ENCODE data around the gene ZNF644. TPM values are rescaled to one million over a fixed set of nuclear protein-coding genes. Genes with fewer than 3 reads are reported as not detected.

The ZNF644 gene
- total RNA-seq, 1 donor from 2014 or later: 75.2 TPM

DNA sequence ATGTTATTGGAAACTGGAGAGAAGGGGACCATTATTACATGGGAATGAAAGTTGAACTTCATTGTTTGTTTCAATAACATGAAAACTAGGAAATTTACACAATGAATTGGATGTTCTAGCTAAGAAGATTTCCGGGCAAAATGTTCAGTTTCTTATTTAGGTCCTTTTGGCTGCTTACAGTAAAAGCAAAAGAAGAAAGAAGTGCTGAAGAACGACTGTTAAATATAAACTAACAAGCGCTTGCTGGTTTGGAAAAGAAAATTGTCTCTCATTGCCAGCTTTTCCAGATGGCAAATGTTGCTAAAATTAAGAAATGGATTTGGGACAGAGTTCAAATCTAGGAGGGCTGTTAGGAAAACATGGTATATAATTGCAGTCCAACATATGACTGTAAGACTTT is 139.6 kb downstream of the ZNF644 start:
- no peaks in the 10 kb centered on the region for H3K27me3 Mint-ChIP-seq
- no peak overlapping the region for H3K27ac Mint-ChIP-seq
- peaks cover 22% of the 10 kb centered on the region for H3K9me3 Mint-ChIP-seq

DNA sequence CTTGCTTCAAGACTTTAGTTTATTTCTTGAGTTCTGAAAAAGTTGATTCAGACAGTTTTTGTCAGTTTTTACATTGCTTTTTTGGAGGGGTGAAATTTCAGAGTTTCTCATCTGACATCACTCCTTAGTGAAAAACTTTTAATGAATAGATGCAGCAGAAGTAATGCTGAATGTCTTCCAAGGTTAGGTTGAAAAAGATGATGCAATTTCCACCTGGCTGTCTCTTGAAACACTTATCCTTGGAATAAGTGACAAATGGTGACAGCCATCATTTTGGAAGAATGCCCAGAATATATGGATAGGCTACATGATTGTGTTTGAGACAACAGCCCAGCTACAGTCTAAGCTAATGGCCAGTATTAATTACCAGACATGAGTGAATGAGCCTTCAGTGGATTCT is 140.8 kb downstream of the ZNF644 start:
- no peak overlapping the region for H3K4me3 Mint-ChIP-seq

More for the DNA sequence above, 139.6 kb downstream of the ZNF644 start:
- no peaks in the 10 kb centered on the region for H3K4me1 Mint-ChIP-seq (ENCODE audit: unreplicated experiment)
- H3K4me3 Mint-ChIP-seq: no peak overlapping the region
- no peak for DNase-seq (ENCODE audit: extremely low spot score, unreplicated experiment)
- no peaks in the 10 kb centered on the region for H3K36me3 Mint-ChIP-seq
- TF ChIP-seq CTCF (conservative IDR thresholded peaks at IDR 0.05): no peak

GRCh38 chr1:90879281-90879680 is 142.6 kb downstream of the ZNF644 start:
- Mint-ChIP-seq H3K36me3 (no peaks in the 10 kb centered on the region), H3K9me3 (peaks cover 22% of the 10 kb centered on the region), H3K27ac (no peak overlapping the region), H3K27me3 (no peaks in the 10 kb centered on the region), H3K4me1 (ENCODE audit: unreplicated experiment) (no peaks in the 10 kb centered on the region), H3K4me3 (no peak overlapping the region)
- no peak for TF ChIP-seq CTCF (conservative IDR thresholded peaks at IDR 0.05)
- DNase-seq (ENCODE audit: extremely low spot score, unreplicated experiment): no peak

More for the DNA sequence above, 140.8 kb downstream of the ZNF644 start:
- Mint-ChIP-seq H3K4me1 (ENCODE audit: unreplicated experiment) (no peaks in the 10 kb centered on the region), H3K36me3 (no peaks in the 10 kb centered on the region), H3K27ac (no peak overlapping the region), H3K27me3 (no peaks in the 10 kb centered on the region), H3K9me3 (peaks cover 22% of the 10 kb centered on the region)
- TF ChIP-seq CTCF (conservative IDR thresholded peaks at IDR 0.05): no peak
- no peak for DNase-seq (ENCODE audit: extremely low spot score, unreplicated experiment)

DNA sequence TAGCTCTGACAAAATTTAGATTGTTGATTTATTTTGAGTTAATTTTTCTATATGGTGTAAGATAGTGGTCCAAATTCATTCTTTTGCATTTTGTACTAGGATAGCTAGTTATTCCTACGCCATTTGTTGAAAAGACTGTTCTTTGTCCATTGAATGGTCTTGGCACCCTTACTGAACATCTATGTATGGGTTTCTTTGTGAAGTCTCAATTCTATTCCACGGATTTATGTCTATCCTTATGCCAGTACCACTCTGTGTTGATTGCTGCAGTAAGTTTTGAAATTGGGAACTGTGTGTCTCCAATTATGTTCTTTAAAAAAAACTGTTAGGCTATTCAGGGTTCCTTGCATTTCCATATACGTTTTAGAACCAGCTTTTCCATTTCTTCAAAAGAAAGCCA is 145.7 kb downstream of the ZNF644 start:
- TF ChIP-seq CTCF (conservative IDR thresholded peaks at IDR 0.05): no peak
- Mint-ChIP-seq H3K4me3 (no peak overlapping the region), H3K9me3 (peaks cover 18% of the 10 kb centered on the region), H3K27me3 (no peaks in the 10 kb centered on the region), H3K27ac (no peak overlapping the region), H3K4me1 (ENCODE audit: unreplicated experiment) (no peaks in the 10 kb centered on the region), H3K36me3 (no peaks in the 10 kb centered on the region)
- DNase-seq (ENCODE audit: extremely low spot score, unreplicated experiment): no peak
